Tibial artery (tissue), 4 donors: Measurements from ENCODE around the gene PIGU.

ENCODE experiments used
- DNase-seq, 2 donors: peaks; one replicate each; pipeline ENCODE4 v3.0.0-alpha.2; 2019
- H3K27ac ChIP-seq, 2 donors: fragments of 200-600 bp; sonication (generic) in 1 of 2; 1 replicate in 1 of 2; 2 replicates in 1 of 2; pipeline ENCODE4 v1.5.1; 2018 to 2019; ENCODE audit warnings: mild to moderate bottlenecking in 1 of 2
- H3K27me3 ChIP-seq, 2 donors: fragments of 200-600 bp; sonication (generic) in 1 of 2; one replicate each; pipeline versions ENCODE4 v1.5.1 to v1.6.0; 2016 to 2019
- H3K36me3 ChIP-seq, 3 donors: fragments of 200-600 bp; sonication (generic) in 2 of 3; one replicate each; pipeline ENCODE4 v1.5.1; 2016 to 2019; ENCODE audit warnings: mild to moderate bottlenecking in 2 of 3
- H3K4me1 ChIP-seq, 4 donors: fragments of 200-600 bp; sonication (generic) in 2 of 4; 1 replicate in 3 of 4; 2 replicates in 1 of 4; pipeline ENCODE4 v1.5.1; 2016 to 2019
- H3K4me3 ChIP-seq, 2 donors: fragments of 200-600 bp; sonication (generic) in 1 of 2; 1 replicate in 1 of 2; 2 replicates in 1 of 2; pipeline ENCODE4 v1.5.1; 2018 to 2019; ENCODE audit warnings: mild to moderate bottlenecking in 2 of 2
- H3K9me3 ChIP-seq, 3 donors: fragments of 200-600 bp; sonication (generic) in 1 of 3; one replicate each; pipeline ENCODE4 v1.5.1; 2016 to 2019
- CTCF ChIP-seq, 2 experiments: fragments of 200-600 bp in 1 of 2; fragments of 450-650 bp in 1 of 2; IDR thresholded peaks; one replicate each; pipeline ENCODE4 v1.5.1; 2017 to 2019; ENCODE audit warnings: antibody characterized with exemption in 2 of 2, mild to moderate bottlenecking in 1 of 2, moderate library complexity in 1 of 2
- intact Hi-C: fragments of 100-400 bp; cut with DNase I; formaldehyde crosslinking; loops from one replicate; pipeline ENCODE4 v1.15.0; 2023; ENCODE audit warnings: low total_unique reads

The PIGU gene

GRCh38 chr20:34704177-34705007, 27.5 kb upstream of the PIGU start, which contains the start of gene TP53INP2:
TSS of gene TP53INP2 (plus strand) at chr20:34704344. CDS start at chr20:34708740, 4,396 bp downstream.
- peak; percentile 91 to 96 for DNase-seq
- H3K27ac ChIP-seq = peak within 1 kb of the TSS; percentile 96 to 99
- no peaks in the 10 kb centered on the region for H3K9me3 ChIP-seq
- no peaks in the 10 kb centered on the region for H3K27me3 ChIP-seq
- H3K36me3 ChIP-seq = no peaks in the 10 kb centered on the region
- TF ChIP-seq CTCF (IDR thresholded peaks at IDR 0.05) = no peak
- intact Hi-C loops = loop anchor here (5.0 kb wide), 2 partner anchors 127 to 147 kb away; partner anchors contain the start of gene MAP1LC3A
- H3K4me3 ChIP-seq = peak within 1 kb of the TSS; percentile 84 to 88
- peaks cover 0 to 30% (median 19%) of the 10 kb centered on the region in 4 donors for H3K4me1 ChIP-seq

- peaks cover 0 to 25% (median 15%) of the 10 kb centered on the region in 4 donors for H3K4me1 ChIP-seq
- no peak for TF ChIP-seq CTCF (IDR thresholded peaks at IDR 0.05)
- no peak for DNase-seq
- intact Hi-C loops = no loop called here
- H3K4me3 ChIP-seq = peak overlapping the region; percentile 84 to 88
- H3K36me3 ChIP-seq = no peaks in the 10 kb centered on the region
- no peaks in the 10 kb centered on the region for H3K9me3 ChIP-seq
- peak overlapping the region; percentile 96 to 99 for H3K27ac ChIP-seq
- H3K27me3 ChIP-seq = no peaks in the 10 kb centered on the region
These were observed 26.7 kb upstream of the PIGU start for GRCh38 chr20:34703424-34704176.

- H3K4me3 ChIP-seq = no peak overlapping the region
- H3K9me3 ChIP-seq = no peaks in the 10 kb centered on the region
- DNase-seq = no peak
- no peaks in the 10 kb centered on the region for H3K36me3 ChIP-seq
- intact Hi-C loops = no loop called here
- no peak for TF ChIP-seq CTCF (IDR thresholded peaks at IDR 0.05)
- H3K4me1 ChIP-seq = peaks cover 0 to 22% (median 15%) of the 10 kb centered on the region in 4 donors
- H3K27me3 ChIP-seq = no peaks in the 10 kb centered on the region
- H3K27ac ChIP-seq = no peak overlapping the region
These were observed 26.1 kb upstream of the PIGU start for GRCh38 chr20:34703061-34703423.

GRCh38 chr20:34701405-34702085, 24.7 kb upstream of the PIGU start:
- intact Hi-C loops = no loop called here
- TF ChIP-seq CTCF (IDR thresholded peaks at IDR 0.05) = no peak
- Histone ChIP-seq H3K27me3 (no peaks in the 10 kb centered on the region), H3K4me1 (peaks cover 0 to 22% (median 15%) of the 10 kb centered on the region in 4 donors), H3K4me3 (no peak overlapping the region), H3K36me3 (no peaks in the 10 kb centered on the region), H3K9me3 (no peaks in the 10 kb centered on the region), H3K27ac (no peak overlapping the region)
- DNase-seq = no peak

GRCh38 chr20:34693414-34693813, 16.5 kb upstream of the PIGU start:
- intact Hi-C loops = no loop called here
- no peak for TF ChIP-seq CTCF (IDR thresholded peaks at IDR 0.05)
- Histone ChIP-seq H3K4me3 (no peak overlapping the region), H3K36me3 (no peaks in the 10 kb centered on the region), H3K27me3 (no peaks in the 10 kb centered on the region), H3K4me1 (no peaks in the 10 kb centered on the region), H3K9me3 (no peaks in the 10 kb centered on the region), H3K27ac (no peak overlapping the region)
- DNase-seq = no peak
